ENCODE results near the gene MED17.

Gene MED17

DNA sequence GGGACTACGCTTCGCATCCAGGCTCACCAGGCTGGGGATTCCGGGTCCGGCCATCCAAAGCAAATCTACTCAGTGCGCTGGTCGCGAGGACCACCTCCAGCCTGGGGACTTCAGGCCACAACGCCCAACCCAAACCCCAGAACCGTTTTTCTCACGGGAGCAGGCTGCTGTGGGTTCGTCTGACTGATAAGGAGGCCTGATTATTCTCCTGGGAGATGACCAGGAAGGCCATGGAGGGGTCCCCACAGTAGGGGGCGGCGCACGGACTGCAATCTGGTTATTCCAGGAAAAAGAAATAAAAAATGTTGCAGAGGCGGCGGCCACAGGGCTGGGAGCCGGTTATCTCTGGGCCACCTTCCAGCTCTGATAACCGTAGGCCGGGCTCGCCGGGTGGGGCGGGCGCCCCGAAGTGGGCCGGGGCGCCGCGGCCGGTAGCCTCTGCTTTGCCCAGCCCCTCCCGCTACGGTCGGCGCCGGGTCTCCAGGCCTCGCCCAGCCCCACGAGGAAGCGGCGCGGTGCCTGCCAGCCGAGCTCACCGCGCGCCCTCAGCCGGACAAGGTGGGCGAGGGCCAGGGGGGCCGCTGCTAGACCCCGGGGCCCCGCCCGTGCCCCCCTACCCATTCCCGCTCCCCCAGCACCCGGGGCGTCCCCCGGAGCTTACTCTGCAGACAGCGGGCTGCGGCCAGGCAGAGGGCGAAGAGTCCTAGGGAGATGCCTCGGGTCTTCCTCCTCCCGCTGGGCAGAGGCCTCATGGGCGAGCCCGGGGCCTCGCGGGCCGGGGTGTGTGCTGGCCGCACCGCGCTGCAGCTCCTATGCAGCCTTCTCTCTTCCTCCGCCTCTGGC, 65.9 kb downstream of the MED17 start:
- no peak for DNase-seq (ENCODE audit: low spot score)

DNA sequence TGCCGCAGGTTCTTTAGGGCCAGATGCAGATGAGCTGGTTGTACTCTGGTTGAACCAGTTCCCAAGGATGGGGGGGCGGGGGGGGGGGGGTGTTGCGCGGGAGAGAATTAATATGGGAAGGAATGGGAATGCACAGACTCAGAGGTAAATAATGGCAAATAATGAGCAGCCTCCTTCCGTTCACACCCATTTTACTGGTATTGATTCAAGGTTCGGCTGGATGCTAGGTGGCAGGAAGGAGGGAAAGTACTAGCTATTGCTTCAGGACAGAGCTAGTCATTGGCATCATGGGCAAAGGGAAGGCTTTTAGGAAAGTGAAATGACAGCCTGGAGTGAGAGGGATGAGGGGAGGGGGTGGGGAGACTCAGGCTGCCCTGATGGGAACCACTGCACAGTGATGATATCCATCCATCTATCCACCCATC, 66.5 kb downstream of the MED17 start, which contains the start of gene VSTM5:
VSTM5 (minus strand) TSS at position 25 of the 425 bp plus-strand sequence. CDS start 116 bp downstream, outside the sequence.
- no peak for DNase-seq (ENCODE audit: low spot score)

DNA sequence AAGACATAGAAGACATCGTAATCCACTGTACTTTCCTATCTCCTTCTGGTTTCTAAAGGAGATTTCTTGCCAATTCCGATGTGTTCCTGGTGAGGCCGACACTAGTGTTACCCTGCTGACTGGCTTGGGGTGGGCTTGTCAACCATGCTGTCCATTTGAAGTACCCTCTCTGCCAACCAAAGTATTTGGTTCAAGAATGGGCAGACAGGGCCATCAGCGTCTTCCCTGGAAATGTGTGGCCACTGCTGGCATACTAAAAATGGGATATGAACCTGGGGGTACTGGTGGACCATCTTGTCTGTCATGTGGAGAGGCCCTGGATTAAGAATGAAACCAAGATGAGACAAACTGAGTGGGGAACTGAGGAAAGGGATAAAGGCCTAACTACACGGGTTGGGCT, 68.2 kb downstream of the MED17 start:
- no peak for DNase-seq (ENCODE audit: low spot score)

DNA sequence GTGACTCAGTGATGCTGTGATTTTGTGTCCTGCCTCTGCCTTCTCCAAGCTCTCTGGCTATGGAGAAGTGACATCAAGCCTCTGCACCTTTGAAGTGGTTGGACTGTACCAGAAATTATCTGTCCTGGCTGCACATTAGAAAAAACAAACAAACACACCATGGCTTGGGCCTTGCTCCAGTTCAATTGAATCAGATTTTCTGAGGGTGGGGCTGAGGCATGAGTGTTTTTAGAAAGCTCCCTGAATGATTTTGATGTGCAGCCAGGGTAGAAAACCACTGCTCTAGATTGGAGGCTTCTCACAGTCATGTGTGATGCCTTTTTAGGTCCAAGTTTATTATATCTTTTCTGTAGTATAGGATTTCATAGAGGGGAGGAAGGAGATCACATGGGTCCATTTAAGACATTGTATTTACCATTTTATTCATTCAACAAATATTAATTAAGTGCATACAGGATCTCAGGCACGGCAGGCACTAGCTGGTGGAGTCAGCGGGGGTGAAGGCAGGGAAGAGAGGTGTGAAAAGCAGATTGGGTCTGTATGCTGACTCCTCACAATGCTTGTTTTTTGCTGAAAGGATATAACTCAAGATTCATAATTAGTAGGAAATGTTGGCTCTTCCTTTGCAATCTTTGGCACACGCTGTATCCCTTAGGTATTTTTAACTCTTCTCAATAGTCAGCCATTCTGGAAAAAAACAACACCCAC, 73.5 kb downstream of the MED17 start:
- DNase-seq (ENCODE audit: low spot score) = peak; percentile 47

DNA sequence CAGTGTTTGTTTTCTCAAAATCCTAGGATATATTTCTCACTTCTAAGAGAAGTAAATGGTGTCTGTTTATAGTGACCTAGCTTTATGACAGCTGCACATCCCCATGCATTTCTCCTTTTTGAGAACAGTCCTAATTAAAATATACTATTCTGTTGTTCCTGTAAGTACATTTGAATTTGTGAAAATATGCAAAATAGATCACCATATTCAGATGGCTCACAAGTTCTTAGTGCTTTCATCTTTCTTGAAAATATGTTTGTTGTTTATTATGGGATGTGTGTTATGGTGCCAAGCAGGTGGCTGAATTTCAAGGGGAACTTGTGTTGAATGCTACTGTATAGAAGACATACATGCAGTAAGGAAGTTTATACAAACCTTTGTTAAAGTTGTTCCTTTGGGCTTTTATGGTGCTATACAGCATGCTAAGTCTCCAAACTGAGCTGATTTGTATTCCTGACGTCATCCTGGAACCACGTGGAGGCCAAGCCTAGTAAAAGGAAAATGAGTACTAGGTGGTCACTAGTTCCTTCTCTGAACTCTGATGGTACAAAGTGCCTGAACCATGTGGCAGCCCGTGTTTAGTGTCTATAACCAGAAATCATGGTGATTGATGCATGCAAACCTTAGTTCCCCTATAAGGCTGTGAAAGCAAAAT, 74.2 kb downstream of the MED17 start:
- no peak for DNase-seq (ENCODE audit: low spot score)

DNA sequence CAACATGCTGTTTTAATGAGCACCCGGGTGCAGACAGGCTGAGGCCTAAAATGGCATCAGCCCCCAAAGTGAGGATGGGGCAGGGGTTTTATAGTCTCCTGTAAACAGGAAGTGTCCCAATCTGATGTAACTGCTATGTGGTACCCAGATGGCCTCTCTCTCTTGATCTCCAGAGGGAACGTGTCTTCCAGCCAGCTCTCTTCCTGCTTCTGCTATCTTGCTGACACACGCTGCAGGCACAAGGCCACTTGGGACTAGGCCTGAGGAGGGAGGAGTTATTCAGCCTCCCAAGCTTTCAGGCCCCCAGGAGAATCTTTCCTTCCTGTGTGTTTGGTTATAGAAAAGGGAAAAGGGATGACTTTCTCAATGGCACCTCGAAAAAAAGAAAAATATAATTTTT, 77.7 kb downstream of the MED17 start:
- DNase-seq (ENCODE audit: low spot score) = no peak

Data from Ammon's horn (tissue), 1 donor.